Sigmoid colon (tissue), 7 donors: Measurements from ENCODE around the gene CST1. TPM values are rescaled to one million over a fixed set of nuclear protein-coding genes. Genes with fewer than 3 reads are reported as not detected.
"Not testable (repeated sequence)": the region's sequence is repeated elsewhere in the genome, so short reads cannot be mapped to it uniquely, and the experiment has no call there.

Experiments
- DNase-seq: peaks from one replicate; pipeline ENCODE4 v3.0.0-alpha.2; 2019
- H3K27ac ChIP-seq, 4 donors: fragments of 200-600 bp; sonication (generic); one replicate each; pipeline ENCODE4 v1.5.1; 2016 to 2019; ENCODE audit warnings: mild to moderate bottlenecking in 1 of 4
- H3K27me3 ChIP-seq, 3 donors: fragments of 200-600 bp; sonication (generic); one replicate each; pipeline ENCODE4 v1.5.1; 2019; ENCODE audit warnings: mild to moderate bottlenecking in 1 of 3
- H3K36me3 ChIP-seq, 4 donors: fragments of 200-600 bp; sonication (generic); one replicate each; pipeline ENCODE4 v1.5.1; 2016 to 2019
- H3K4me1 ChIP-seq, 4 donors: fragments of 200-600 bp; sonication (generic); one replicate each; pipeline ENCODE4 v1.5.1; 2017 to 2019
- H3K4me3 ChIP-seq, 4 donors: fragments of 200-600 bp; sonication (generic); one replicate each; pipeline ENCODE4 v1.5.1; 2017 to 2019; ENCODE audit warnings: mild to moderate bottlenecking in 2 of 4, moderate library complexity in 1 of 4
- H3K9me3 ChIP-seq, 4 donors: fragments of 200-600 bp in 3 of 4; sonication (generic) in 3 of 4; one replicate each; pipeline versions ENCODE4 v1.5.1 to v1.6.1; 2013 to 2019
- EP300 ChIP-seq, 4 donors: sonication (generic); formaldehyde crosslinking; IDR thresholded peaks; one replicate each; pipeline ENCODE4 v1.6.1; 2017; ENCODE audit warnings: antibody characterized with exemption in 4 of 4
- POLR2A ChIP-seq, 2 donors: fragments of 450-650 bp; IDR thresholded peaks; one replicate each; pipeline ENCODE4 v1.6.1; 2016; ENCODE audit warnings: antibody characterized with exemption in 2 of 2, mild to moderate bottlenecking in 2 of 2, moderate library complexity in 2 of 2
- POLR2AphosphoS5 ChIP-seq, 4 donors: sonication (generic); formaldehyde crosslinking; IDR thresholded peaks; one replicate each; pipeline ENCODE4 v1.6.1; 2017; ENCODE audit warnings: antibody characterized with exemption in 4 of 4
- WGBS, 2 donors: extraction: QIAGEN DNeasy Blood & Tissue Kit; methylation state at CpG; one replicate each; pipeline ENCODE4 v1.1.7; 2013; 5-methylcytosine and 5-hydroxymethylcytosine counted together
- intact Hi-C: fragments of 100-400 bp; cut with DNase I; formaldehyde crosslinking; loops from one replicate; pipeline ENCODE4 v1.15.1; 2023
- polyA plus RNA-seq, 3 donors: library from polyadenylated mRNA; stranded (reverse); fragments of 200-250 nt; gene quantifications; one replicate each; pipeline ENCODE4 v1.2.3, GENCODE V29; 2013
- total RNA-seq, 4 donors: library from RNA; depleted of rRNA; stranded (reverse); fragments of >200 nt; gene quantifications; one replicate each; pipeline ENCODE4 v1.1.0, GENCODE V29; 2016
- TF ChIP-seq, protein P1 (sequence below), 4 experiments: fragments of 450-650 bp in 3 of 4; fragments of 200-600 bp in 1 of 4; IDR thresholded peaks; one replicate each; pipeline ENCODE4 v1.5.1; 2016 to 2019; ENCODE audit warnings: antibody characterized with exemption in 4 of 4, mild to moderate bottlenecking in 3 of 4, moderate library complexity in 2 of 4
- donor health status: healthy with polysubstance abuse.
- donor health status: Bipolar disorder and iron deficiency.
- donor health status: healthy.

Gene CST1
- total and polyA plus RNA-seq, 7 donors, result 0.48 TPM; not detected in 6

DNA sequence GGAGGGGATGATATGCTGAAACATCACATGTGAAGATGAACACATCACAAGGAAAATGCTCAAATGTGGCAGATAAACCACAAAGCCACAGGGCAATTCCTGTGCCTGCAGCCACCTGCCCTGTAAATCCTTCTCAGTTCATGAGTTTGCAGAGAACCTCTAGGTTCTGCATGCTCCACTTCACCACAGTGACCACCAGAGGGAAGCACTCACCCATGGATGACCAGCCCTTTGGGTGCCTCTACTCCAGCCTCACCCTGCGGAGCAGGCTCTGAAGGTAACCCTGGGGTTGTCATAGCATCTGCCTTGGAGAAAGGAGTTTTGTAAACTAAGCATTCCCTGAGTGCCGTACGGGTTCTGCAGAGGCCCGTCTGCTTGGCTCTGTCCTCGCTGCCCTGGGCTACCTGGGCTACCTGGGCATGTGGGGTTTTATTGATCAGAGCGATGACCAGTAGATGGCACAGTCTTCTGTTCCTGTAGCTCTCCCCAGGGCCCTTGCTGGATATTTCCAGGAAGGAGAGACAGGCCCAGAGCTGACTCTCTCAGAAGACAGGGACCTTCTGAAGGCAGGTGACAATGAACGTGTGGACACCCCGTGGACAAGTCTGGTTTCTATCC is 31.7 kb upstream of the CST1 start:
- Histone ChIP-seq H3K27me3 (no peaks in the 10 kb centered on the region), H3K36me3 (no peaks in the 10 kb centered on the region), H3K4me1 (no peaks in the 10 kb centered on the region), H3K27ac (no peak overlapping the region), H3K9me3 (no peaks in the 10 kb centered on the region), H3K4me3 (no peak overlapping the region)
- DNase-seq, result no peak
- intact Hi-C loops, result no loop called here
- 63 to 79% methylated on average over 8 of the region's 8 CpGs for WGBS, 2 donors
- TF ChIP-seq, protein P1, sequence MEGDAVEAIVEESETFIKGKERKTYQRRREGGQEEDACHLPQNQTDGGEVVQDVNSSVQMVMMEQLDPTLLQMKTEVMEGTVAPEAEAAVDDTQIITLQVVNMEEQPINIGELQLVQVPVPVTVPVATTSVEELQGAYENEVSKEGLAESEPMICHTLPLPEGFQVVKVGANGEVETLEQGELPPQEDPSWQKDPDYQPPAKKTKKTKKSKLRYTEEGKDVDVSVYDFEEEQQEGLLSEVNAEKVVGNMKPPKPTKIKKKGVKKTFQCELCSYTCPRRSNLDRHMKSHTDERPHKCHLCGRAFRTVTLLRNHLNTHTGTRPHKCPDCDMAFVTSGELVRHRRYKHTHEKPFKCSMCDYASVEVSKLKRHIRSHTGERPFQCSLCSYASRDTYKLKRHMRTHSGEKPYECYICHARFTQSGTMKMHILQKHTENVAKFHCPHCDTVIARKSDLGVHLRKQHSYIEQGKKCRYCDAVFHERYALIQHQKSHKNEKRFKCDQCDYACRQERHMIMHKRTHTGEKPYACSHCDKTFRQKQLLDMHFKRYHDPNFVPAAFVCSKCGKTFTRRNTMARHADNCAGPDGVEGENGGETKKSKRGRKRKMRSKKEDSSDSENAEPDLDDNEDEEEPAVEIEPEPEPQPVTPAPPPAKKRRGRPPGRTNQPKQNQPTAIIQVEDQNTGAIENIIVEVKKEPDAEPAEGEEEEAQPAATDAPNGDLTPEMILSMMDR (IDR thresholded peaks at IDR 0.05), result peak in 1 of 4 experiments; percentile 41
- TF ChIP-seq EP300 (IDR thresholded peaks at IDR 0.05), result no peak

DNA sequence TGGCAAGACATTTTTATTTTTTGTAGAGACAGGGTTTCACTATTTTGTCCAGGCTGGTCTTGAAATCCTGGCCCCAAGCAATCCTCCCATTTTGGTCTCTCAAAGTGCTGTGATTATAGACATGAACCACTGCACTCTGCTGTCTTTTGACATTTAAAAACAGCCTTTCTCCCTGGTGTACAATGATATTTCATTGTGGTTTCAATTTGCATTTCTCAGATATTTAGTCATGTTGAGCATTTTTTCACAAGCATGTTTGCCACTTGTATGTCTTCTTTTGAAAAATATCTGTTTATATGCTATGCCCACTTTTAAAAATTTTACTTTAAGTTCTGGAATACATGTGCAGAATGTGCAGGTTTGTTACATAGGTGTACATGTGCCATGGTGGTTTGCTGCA is 27.9 kb upstream of the CST1 start:
- DNase-seq, H3K4me1 ChIP-seq, H3K36me3 ChIP-seq, H3K27me3 ChIP-seq, intact Hi-C loops, H3K9me3 ChIP-seq, H3K4me3 ChIP-seq, H3K27ac ChIP-seq: not testable (repeated sequence)

DNA sequence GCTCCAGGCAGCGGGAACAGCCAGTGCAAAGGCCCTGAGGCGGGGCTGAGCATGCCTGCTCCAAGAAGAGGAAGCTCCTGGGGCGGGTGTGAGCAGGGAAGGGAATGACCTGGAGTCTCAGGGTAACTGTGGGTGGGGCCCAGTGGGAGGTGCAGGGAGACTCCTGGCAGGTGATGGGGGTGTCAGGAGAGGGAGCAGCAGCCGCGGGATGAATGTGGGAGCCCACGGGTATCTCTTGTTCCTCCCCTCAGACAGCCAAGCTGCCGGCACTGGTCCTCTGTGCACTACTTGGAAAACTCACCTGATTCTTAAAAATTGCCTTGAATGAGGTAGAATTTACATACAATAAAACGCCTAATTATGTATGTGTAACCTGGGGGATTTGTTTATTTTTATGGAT is 26.6 kb upstream of the CST1 start:
- intact Hi-C loops, H3K4me3 ChIP-seq, H3K27ac ChIP-seq, H3K27me3 ChIP-seq, H3K36me3 ChIP-seq, H3K9me3 ChIP-seq, H3K4me1 ChIP-seq, DNase-seq: not testable (repeated sequence)
- WGBS, 2 donors, result 61 to 83% methylated on average over 7 to 8 of the region's 8 CpGs

DNA sequence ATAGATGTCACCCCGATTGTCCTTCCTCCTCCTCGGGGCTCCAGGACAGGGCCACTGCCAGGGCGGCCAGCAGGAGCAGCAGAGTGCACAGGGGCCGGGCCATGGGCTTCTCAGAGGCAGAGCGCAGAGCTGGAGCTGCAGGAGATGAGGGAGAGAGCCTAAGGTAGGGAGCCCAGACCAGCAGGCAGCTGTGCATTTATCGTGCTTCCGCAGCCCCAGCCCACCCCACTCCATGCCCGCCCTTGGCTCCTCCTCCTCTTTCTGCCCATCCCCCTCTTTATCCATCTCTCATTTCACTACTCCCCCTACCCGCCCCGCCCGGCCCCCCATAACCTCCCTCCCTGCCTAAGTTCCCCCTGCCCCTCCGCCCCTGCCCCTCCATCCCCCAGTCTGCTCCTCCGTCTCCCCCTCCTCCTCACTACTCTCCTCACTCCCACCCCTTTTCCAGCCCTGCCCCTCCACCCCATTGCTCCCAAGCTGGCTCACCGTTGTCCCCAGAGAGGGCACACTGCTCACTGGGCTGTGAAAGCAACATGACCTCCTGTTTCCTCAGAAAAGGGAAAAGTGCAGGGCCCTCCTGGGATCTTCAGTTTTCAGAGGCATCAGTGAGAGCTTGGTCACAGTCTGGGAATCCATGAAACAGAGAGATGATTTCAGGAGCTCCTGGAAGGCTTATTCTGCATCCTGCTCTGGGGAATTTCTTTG is 25.5 kb upstream of the CST1 start:
- intact Hi-C loops, result no loop called here
- no peak overlapping the region for H3K27ac ChIP-seq
- H3K4me1 ChIP-seq, result no peaks in the 10 kb centered on the region
- WGBS, 2 donors, result 29 to 46% methylated on average over 14 of the region's 14 CpGs
- TF ChIP-seq POLR2AphosphoS5 (IDR thresholded peaks at IDR 0.05) (no peak), POLR2A (IDR thresholded peaks at IDR 0.05) (no peak), EP300 (IDR thresholded peaks at IDR 0.05) (no peak)
- TF ChIP-seq, protein P1 (IDR thresholded peaks at IDR 0.05), result no peak
- no peaks in the 10 kb centered on the region for H3K36me3 ChIP-seq
- no peak for DNase-seq
- peaks cover 0 to 8% (median 0%) of the 10 kb centered on the region in 3 donors for H3K27me3 ChIP-seq
- H3K9me3 ChIP-seq, result no peaks in the 10 kb centered on the region
- H3K4me3 ChIP-seq, result no peak overlapping the region

DNA sequence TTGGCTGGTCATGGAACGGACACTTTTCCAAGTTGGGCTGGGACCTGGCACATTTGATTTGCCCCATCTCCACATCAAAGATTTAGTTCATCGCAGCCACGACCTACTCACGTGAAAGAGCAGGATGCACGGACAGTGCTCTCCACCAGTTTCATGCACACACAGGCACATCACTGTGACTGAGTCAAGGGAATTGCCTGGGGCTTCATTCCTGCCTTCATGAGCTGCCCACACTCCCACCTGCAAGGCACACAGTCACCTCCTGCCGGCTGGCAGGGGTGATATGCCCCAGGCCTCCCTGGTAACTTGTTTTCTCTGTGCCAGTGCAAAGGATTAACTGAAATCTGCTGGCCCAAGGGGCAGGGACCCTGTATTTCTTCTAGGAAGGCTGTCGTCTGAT is 23.3 kb upstream of the CST1 start:
- TF ChIP-seq, protein P1 (IDR thresholded peaks at IDR 0.05), result no peak
- TF ChIP-seq EP300 (IDR thresholded peaks at IDR 0.05) (no peak), POLR2AphosphoS5 (IDR thresholded peaks at IDR 0.05) (no peak), POLR2A (IDR thresholded peaks at IDR 0.05) (no peak)
- H3K9me3 ChIP-seq, result no peaks in the 10 kb centered on the region
- H3K4me1 ChIP-seq, result no peaks in the 10 kb centered on the region
- no peak for DNase-seq
- H3K27me3 ChIP-seq, result peaks cover 0 to 8% (median 0%) of the 10 kb centered on the region in 3 donors
- WGBS, 2 donors, result 84 to 85% methylated on average over 7 of the region's 7 CpGs
- H3K36me3 ChIP-seq, result no peaks in the 10 kb centered on the region
- intact Hi-C loops, result no loop called here
- H3K4me3 ChIP-seq, result no peak overlapping the region
- H3K27ac ChIP-seq, result no peak overlapping the region

DNA sequence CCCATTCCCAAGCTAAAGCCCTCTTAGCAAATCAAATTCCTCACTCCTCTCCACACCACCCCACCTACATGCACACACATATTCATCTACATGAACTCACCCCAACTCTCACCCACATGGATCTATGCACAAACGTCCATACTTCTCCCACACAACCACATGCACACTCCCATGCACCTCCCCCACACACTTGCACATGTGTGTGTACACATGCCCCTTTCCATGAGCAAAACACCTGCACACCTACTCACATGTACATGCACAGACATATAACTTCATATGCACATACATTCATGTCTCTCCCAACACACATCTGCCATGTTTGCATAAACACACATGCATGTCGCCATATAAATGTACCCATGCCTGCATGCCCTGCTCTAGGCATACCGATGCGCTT is 22.8 kb upstream of the CST1 start:
- H3K36me3 ChIP-seq, result no peaks in the 10 kb centered on the region
- TF ChIP-seq POLR2AphosphoS5 (IDR thresholded peaks at IDR 0.05) (no peak), POLR2A (IDR thresholded peaks at IDR 0.05) (no peak), EP300 (IDR thresholded peaks at IDR 0.05) (no peak)
- TF ChIP-seq, protein P1 (IDR thresholded peaks at IDR 0.05), result no peak
- WGBS, 2 donors, result 78 to 88% methylated on average over 4 of the region's 4 CpGs
- H3K4me1 ChIP-seq, result no peaks in the 10 kb centered on the region
- DNase-seq, result no peak
- intact Hi-C loops, result no loop called here
- H3K27me3 ChIP-seq, result peaks cover 0 to 8% (median 0%) of the 10 kb centered on the region in 3 donors
- H3K27ac ChIP-seq, result no peak overlapping the region
- no peak overlapping the region for H3K4me3 ChIP-seq
- H3K9me3 ChIP-seq, result no peaks in the 10 kb centered on the region
